Mesendoderm (in vitro differentiated cells): ENCODE measurements around the gene DPYD.

Source experiments
- DNase-seq: peaks from one replicate; pipeline ENCODE4 v3.0.0; 2013
- H2AK5ac ChIP-seq: 2 replicates; pipeline ENCODE4 v1.6.1; 2013; ENCODE audit warnings: low read length, inconsistent platforms
- H2BK120ac ChIP-seq: 2 replicates; pipeline ENCODE4 v1.6.1; 2013; ENCODE audit warnings: low read depth, mild to moderate bottlenecking, low read length, moderate library complexity, mixed read lengths
- H2BK15ac ChIP-seq: replicated peaks from 2 replicates; pipeline ENCODE4 v1.6.1; 2013; ENCODE audit warnings: low read depth, mild to moderate bottlenecking, moderate library complexity
- H2BK5ac ChIP-seq: 2 replicates; pipeline ENCODE4 v1.6.1; 2013; ENCODE audit warnings: low read length, inconsistent platforms
- H3K18ac ChIP-seq: 2 replicates; pipeline ENCODE4 v1.6.1; 2013; ENCODE audit warnings: mild to moderate bottlenecking, low read length, mixed read lengths
- H3K23ac ChIP-seq: one replicate; pipeline ENCODE4 v1.6.1; 2013; ENCODE audit warnings: low read length
- H3K27ac ChIP-seq: 2 replicates; pipeline ENCODE4 v1.5.1; 2013; ENCODE audit warnings: low read depth, mild to moderate bottlenecking, inconsistent platforms, low read length, moderate library complexity
- H3K27me3 ChIP-seq: 2 replicates; pipeline ENCODE4 v1.6.1; 2013; ENCODE audit warnings: low read length, control low read depth, mild to moderate bottlenecking, inconsistent platforms; ENCODE audit not compliant: insufficient read depth, poor library complexity
- H3K36me3 ChIP-seq: 2 replicates; pipeline ENCODE4 v1.6.1; 2013; ENCODE audit warnings: low read length, inconsistent platforms; ENCODE audit not compliant: control insufficient read depth, insufficient read depth
- H3K4ac ChIP-seq: one replicate; pipeline ENCODE4 v1.6.1; 2013; ENCODE audit warnings: low read depth, mild to moderate bottlenecking, low read length, moderate library complexity
- H3K4me1 ChIP-seq: 2 replicates; pipeline ENCODE4 v1.6.1; 2013; ENCODE audit warnings: low read depth, low read length, inconsistent platforms; ENCODE audit not compliant: control insufficient read depth
- H3K4me2 ChIP-seq: 2 replicates; pipeline ENCODE4 v1.6.1; 2013; ENCODE audit warnings: low read length
- H3K4me3 ChIP-seq: 2 replicates; pipeline ENCODE4 v1.5.1; 2013; ENCODE audit warnings: mild to moderate bottlenecking, low read length
- H3K56ac ChIP-seq: one replicate; pipeline ENCODE4 v1.6.1; 2013; ENCODE audit warnings: low read length
- H3K79me1 ChIP-seq: 2 replicates; pipeline ENCODE4 v1.6.1; 2013; ENCODE audit warnings: low read length, inconsistent platforms
- H3K79me2 ChIP-seq: 2 replicates; pipeline ENCODE4 v1.6.1; 2013; ENCODE audit warnings: mild to moderate bottlenecking, low read length; ENCODE audit not compliant: control insufficient read depth, insufficient read depth
- H3K9ac ChIP-seq: 2 replicates; pipeline ENCODE4 v1.6.1; 2013; ENCODE audit warnings: low read length, inconsistent platforms
- H4K5ac ChIP-seq: one replicate; pipeline ENCODE4 v1.6.1; 2013; ENCODE audit warnings: low read length
- H4K8ac ChIP-seq: one replicate; pipeline ENCODE4 v1.6.1; 2013; ENCODE audit warnings: low read depth, mild to moderate bottlenecking, control low read depth, low read length, moderate library complexity
- WGBS: extraction: QIAGEN DNeasy Blood & Tissue Kit; methylation state at CpG from one replicate; pipeline ENCODE4 v1.1.7; 2013; ENCODE audit warnings: low lambda C conversion rate, missing lambda C conversion rate; ENCODE audit not compliant: insufficient coverage; ENCODE audit errors: extremely low coverage; 5-methylcytosine and 5-hydroxymethylcytosine counted together

Gene DPYD

GRCh38 chr1:97761637-97762036, 159.2 kb downstream of the DPYD start:
- Histone ChIP-seq H3K4me1 (no peaks in the 10 kb centered on the region), H3K27ac (no peak overlapping the region), H3K27me3 (no peaks in the 10 kb centered on the region), H3K4me3 (no peak overlapping the region), H4K8ac (no peak overlapping the region), H3K4me2 (no peak overlapping the region), H3K36me3 (no peaks in the 10 kb centered on the region), H3K23ac (no peak overlapping the region), H2BK120ac (no peak overlapping the region), H3K79me2 (no peaks in the 10 kb centered on the region), H2BK5ac (no peak overlapping the region), H3K18ac (no peak overlapping the region), H3K79me1 (no peaks in the 10 kb centered on the region), H2BK15ac (no peak overlapping the region), H3K9ac (no peak overlapping the region), H4K5ac (no peak overlapping the region), H3K4ac (no peak overlapping the region), H2AK5ac (no peak overlapping the region), H3K56ac (no peak overlapping the region)
- DNase-seq = no peak
- no CpG with 5 or more reads among the region's 1 CpG for WGBS

- Histone ChIP-seq H3K18ac (no peak overlapping the region), H2BK5ac (no peak overlapping the region), H3K4ac (no peak overlapping the region), H3K79me2 (no peaks in the 10 kb centered on the region), H3K4me1 (no peaks in the 10 kb centered on the region), H2BK120ac (no peak overlapping the region), H4K5ac (no peak overlapping the region), H4K8ac (no peak overlapping the region), H3K27me3 (no peaks in the 10 kb centered on the region), H3K23ac (no peak overlapping the region), H3K56ac (no peak overlapping the region), H3K4me2 (no peak overlapping the region), H3K36me3 (no peaks in the 10 kb centered on the region), H2AK5ac (no peak overlapping the region), H3K9ac (no peak overlapping the region), H3K79me1 (no peaks in the 10 kb centered on the region), H3K4me3 (no peak overlapping the region), H2BK15ac (no peak overlapping the region), H3K27ac (no peak overlapping the region)
- no peak for DNase-seq
- no CpG with 5 or more reads among the region's 2 CpGs for WGBS
These were observed 161.8 kb downstream of the DPYD start for GRCh38 chr1:97759078-97759477.

DNA sequence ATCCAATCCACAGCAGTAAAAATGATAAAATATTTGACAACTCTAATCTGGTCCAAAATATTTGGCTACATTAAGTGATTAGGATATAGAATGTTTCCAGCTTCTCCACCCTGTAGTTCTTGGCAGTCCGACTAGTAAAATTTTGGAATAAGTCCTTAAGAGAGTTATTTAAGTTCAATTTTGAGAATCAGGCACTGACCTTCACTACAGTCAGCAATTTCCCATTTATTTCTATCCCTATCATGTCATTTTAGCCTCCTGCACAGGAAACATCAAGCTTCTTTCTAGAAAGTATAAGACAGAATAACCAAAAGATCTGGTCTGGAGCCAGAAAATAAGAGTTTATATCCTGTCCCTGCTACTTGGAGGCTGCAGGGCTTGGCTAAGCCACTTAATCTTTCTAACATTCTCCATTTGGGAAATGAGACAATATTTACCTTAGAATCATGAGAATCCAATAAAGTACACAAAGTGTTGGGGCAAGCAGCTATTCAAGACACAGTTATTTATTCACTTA, 162.2 kb downstream of the DPYD start:
- Histone ChIP-seq H3K23ac (no peak overlapping the region), H2BK120ac (no peak overlapping the region), H2BK5ac (no peak overlapping the region), H3K18ac (no peak overlapping the region), H3K27me3 (no peaks in the 10 kb centered on the region), H3K79me2 (no peaks in the 10 kb centered on the region), H3K79me1 (no peaks in the 10 kb centered on the region), H3K27ac (no peak overlapping the region), H3K4me3 (no peak overlapping the region), H3K56ac (no peak overlapping the region), H3K4me1 (no peaks in the 10 kb centered on the region), H4K8ac (no peak overlapping the region), H4K5ac (no peak overlapping the region), H2BK15ac (no peak overlapping the region), H3K4me2 (no peak overlapping the region), H3K4ac (no peak overlapping the region), H3K9ac (no peak overlapping the region), H3K36me3 (no peaks in the 10 kb centered on the region), H2AK5ac (no peak overlapping the region)
- WGBS = no CpG with 5 or more reads among the region's 1 CpG
- DNase-seq = no peak

DNA sequence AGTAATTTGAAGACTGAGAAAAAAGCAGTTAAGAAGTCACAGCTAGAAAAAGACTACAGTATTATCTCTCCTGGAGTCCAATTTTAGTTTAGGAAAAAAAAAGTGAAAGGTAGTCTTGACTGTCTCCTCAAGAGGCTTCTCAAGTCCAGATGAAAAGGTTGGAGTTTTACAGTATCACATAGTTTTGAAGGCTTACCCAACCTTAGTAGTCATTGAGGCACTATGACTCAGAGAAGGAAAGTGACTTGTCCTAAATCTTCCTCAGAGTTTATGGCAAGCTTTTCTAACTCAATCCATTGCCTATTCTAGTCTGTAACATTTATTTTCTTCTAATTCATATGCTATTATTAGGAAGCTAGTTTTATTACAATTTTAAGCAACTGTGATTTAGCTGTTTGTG, 174.9 kb downstream of the DPYD start:
- H3K23ac ChIP-seq = no peak overlapping the region
- no peak overlapping the region for H3K4me3 ChIP-seq
- H2BK15ac ChIP-seq = no peak overlapping the region
- H3K4me1 ChIP-seq = peaks cover 1% of the 10 kb centered on the region
- H4K5ac ChIP-seq = no peak overlapping the region
- no peak overlapping the region for H3K9ac ChIP-seq
- no peaks in the 10 kb centered on the region for H3K79me2 ChIP-seq
- no peaks in the 10 kb centered on the region for H3K79me1 ChIP-seq
- H3K27me3 ChIP-seq = no peaks in the 10 kb centered on the region
- no peak overlapping the region for H3K4ac ChIP-seq
- H3K27ac ChIP-seq = no peak overlapping the region
- no peak overlapping the region for H3K18ac ChIP-seq
- H4K8ac ChIP-seq = no peak overlapping the region
- no peak overlapping the region for H2BK120ac ChIP-seq
- H3K4me2 ChIP-seq = no peak overlapping the region
- no peak overlapping the region for H2BK5ac ChIP-seq
- DNase-seq = peak; percentile 3
- H3K36me3 ChIP-seq = no peaks in the 10 kb centered on the region
- H3K56ac ChIP-seq = no peak overlapping the region
- H2AK5ac ChIP-seq = no peak overlapping the region

DNA sequence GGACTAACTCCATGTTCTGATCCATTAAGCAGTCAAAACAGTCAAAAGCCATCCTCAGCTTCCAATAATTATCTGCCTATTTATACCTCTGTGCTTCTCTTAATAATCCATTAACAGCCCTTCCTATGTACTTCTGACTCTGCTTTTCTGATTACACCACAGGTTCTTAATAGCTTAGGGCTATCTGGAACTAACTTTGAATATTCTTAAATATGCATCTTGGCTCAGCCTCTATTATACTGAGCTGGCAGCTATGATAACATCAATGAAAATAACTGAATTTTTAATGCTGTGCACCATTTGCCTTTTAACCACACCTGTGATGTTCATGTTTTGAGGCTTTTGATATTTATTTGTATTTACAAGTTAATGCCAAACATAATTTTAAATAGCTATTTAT, 175.9 kb downstream of the DPYD start:
- Histone ChIP-seq H3K4me1 (peaks cover 3% of the 10 kb centered on the region), H3K27me3 (no peaks in the 10 kb centered on the region), H2BK5ac (no peak overlapping the region), H3K79me1 (no peaks in the 10 kb centered on the region), H3K27ac (no peak overlapping the region), H3K56ac (no peak overlapping the region), H3K79me2 (no peaks in the 10 kb centered on the region), H4K8ac (no peak overlapping the region), H3K18ac (no peak overlapping the region), H3K4me3 (no peak overlapping the region), H2AK5ac (no peak overlapping the region), H3K9ac (no peak overlapping the region), H4K5ac (no peak overlapping the region), H3K4ac (no peak overlapping the region), H3K4me2 (no peak overlapping the region), H2BK120ac (no peak overlapping the region), H2BK15ac (no peak overlapping the region), H3K23ac (no peak overlapping the region), H3K36me3 (no peaks in the 10 kb centered on the region)
- DNase-seq = no peak

DNA sequence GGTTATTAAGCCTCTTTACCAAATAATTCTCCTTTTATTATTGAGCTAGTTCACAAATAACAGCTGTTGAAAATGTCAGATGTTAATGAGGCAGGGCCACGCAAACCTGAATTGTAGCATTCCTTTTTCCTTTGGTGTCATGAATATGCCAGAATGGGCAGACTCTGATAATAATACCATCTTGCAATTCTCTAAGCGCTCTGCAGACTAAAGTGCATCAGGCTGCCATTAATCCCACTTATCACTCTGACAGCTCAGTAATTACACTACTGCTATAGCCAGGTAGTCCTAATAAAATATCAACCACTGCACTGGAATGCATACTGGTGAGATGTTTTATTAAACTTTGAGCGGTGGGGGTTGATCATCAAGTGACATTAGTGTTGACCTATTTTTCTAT, 177.7 kb downstream of the DPYD start:
- H3K79me1 ChIP-seq = no peaks in the 10 kb centered on the region
- no peak overlapping the region for H3K27ac ChIP-seq
- no peak overlapping the region for H3K9ac ChIP-seq
- H3K4ac ChIP-seq = no peak overlapping the region
- H3K4me1 ChIP-seq = peaks cover 3% of the 10 kb centered on the region
- H2BK5ac ChIP-seq = no peak overlapping the region
- H3K79me2 ChIP-seq = no peaks in the 10 kb centered on the region
- no peak overlapping the region for H2BK120ac ChIP-seq
- no CpG with 5 or more reads among the region's 3 CpGs for WGBS
- H2BK15ac ChIP-seq = no peak overlapping the region
- H3K23ac ChIP-seq = no peak overlapping the region
- no peak overlapping the region for H4K8ac ChIP-seq
- no peak overlapping the region for H3K56ac ChIP-seq
- no peak overlapping the region for H3K4me3 ChIP-seq
- DNase-seq = peak; percentile 36
- H3K36me3 ChIP-seq = no peaks in the 10 kb centered on the region
- no peak overlapping the region for H3K4me2 ChIP-seq
- H3K27me3 ChIP-seq = no peaks in the 10 kb centered on the region
- no peak overlapping the region for H4K5ac ChIP-seq
- no peak overlapping the region for H3K18ac ChIP-seq
- H2AK5ac ChIP-seq = no peak overlapping the region
